ENCODE results near the gene ULBP1. TPM values are rescaled to one million over a fixed set of nuclear protein-coding genes. Genes with fewer than 3 reads are reported as not detected.
A peak's percentile ranks its signal among the peaks of the same experiment; 100 is the strongest.

ULBP1 gene
- total and polyA plus RNA-seq, 8 donors, result 0.02 to 1.3 (median 0.09) TPM; not detected in 3

GRCh38 chr6:149938571-149939355 lies 25.0 kb upstream of the ULBP1 start:
- FAIRE-seq (no peak), DNase-seq (peak in 2 of 6 donors; percentile 35 to 70), ATAC-seq (peak in 1 of 4 donors; percentile 8)
- no peaks in the 10 kb centered on the region for H3K36me3 ChIP-seq
- H3K4me3 ChIP-seq, result peak overlapping the region in 3 of 4 donors; percentile 36 to 58 (median 44)
- H3K9me3 ChIP-seq, result no peaks in the 10 kb centered on the region
- H3K27ac ChIP-seq, result no peak overlapping the region
- TF ChIP-seq CTCF (IDR thresholded peaks at IDR 0.05), result no peak
- peaks cover 0 to 37% (median 9%) of the 10 kb centered on the region in 4 donors for H3K27me3 ChIP-seq
- intact Hi-C loops (cut with DNase I), result loop anchor here in 1 of 3 donors (5.0 kb wide), 1 partner anchor 69 kb away; no protein-coding TSS in a partner anchor
- WGBS, 2 donors, result 1% methylated on average over 55 to 58 of the region's 58 CpGs
- peaks cover 0 to 12% (median 9%) of the 10 kb centered on the region in 3 donors for H3K4me1 ChIP-seq

- Histone ChIP-seq H3K4me3 (peak overlapping the region in 1 of 4 donors; percentile 58), H3K36me3 (no peaks in the 10 kb centered on the region), H3K27ac (no peak overlapping the region), H3K4me1 (peaks cover 0 to 12% (median 9%) of the 10 kb centered on the region in 3 donors), H3K27me3 (peaks cover 0 to 37% (median 9%) of the 10 kb centered on the region in 4 donors), H3K9me3 (no peaks in the 10 kb centered on the region)
- intact Hi-C loops (cut with DNase I), result loop anchor here in 1 of 3 donors (5.0 kb wide), 1 partner anchor 68 kb away; no protein-coding TSS in a partner anchor
- no peak for ATAC-seq
- 28 to 29% methylated on average over 5 of the region's 5 CpGs for WGBS, 2 donors
- FAIRE-seq, result no peak
- no peak for TF ChIP-seq CTCF (IDR thresholded peaks at IDR 0.05)
- no peak for DNase-seq
Observed at GRCh38 chr6:149939356-149939648, 24.4 kb upstream of the ULBP1 start.

- TF ChIP-seq CTCF (IDR thresholded peaks at IDR 0.05), result no peak
- H3K36me3 ChIP-seq, result no peaks in the 10 kb centered on the region
- no peaks in the 10 kb centered on the region for H3K9me3 ChIP-seq
- ATAC-seq (no peak), DNase-seq (peak in 1 of 6 donors; percentile 15), FAIRE-seq (no peak)
- H3K4me3 ChIP-seq, result no peak overlapping the region
- H3K4me1 ChIP-seq, result peaks cover 0 to 12% (median 9%) of the 10 kb centered on the region in 3 donors
- 18 to 25% methylated on average over 6 of the region's 6 CpGs for WGBS, 2 donors
- intact Hi-C loops (cut with DNase I), result loop anchor here in 1 of 3 donors (5.0 kb wide), 1 partner anchor 67 kb away; no protein-coding TSS in a partner anchor
- H3K27ac ChIP-seq, result no peak overlapping the region
- peaks cover 0 to 31% (median 9%) of the 10 kb centered on the region in 4 donors for H3K27me3 ChIP-seq
Observed at GRCh38 chr6:149939909-149940671, 23.7 kb upstream of the ULBP1 start.

GRCh38 chr6:149940672-149940982 lies 23.1 kb upstream of the ULBP1 start:
- intact Hi-C loops (cut with DNase I), result no loop called here
- peak in 1 of 6 donors; percentile 36 for DNase-seq
- Histone ChIP-seq H3K27me3 (peaks cover 0 to 29% (median 9%) of the 10 kb centered on the region in 4 donors), H3K4me1 (peaks cover 0 to 12% (median 9%) of the 10 kb centered on the region in 3 donors), H3K27ac (no peak overlapping the region), H3K36me3 (no peaks in the 10 kb centered on the region), H3K9me3 (no peaks in the 10 kb centered on the region), H3K4me3 (no peak overlapping the region)
- no peak for TF ChIP-seq CTCF (IDR thresholded peaks at IDR 0.05)
- ATAC-seq, result no peak
- WGBS, 2 donors, result 33 to 48% methylated on average over 6 of the region's 6 CpGs
- no peak for FAIRE-seq
